WTC11 (cell line): ENCODE results near the gene SPOCK2. TPM values are rescaled to one million over a fixed set of nuclear protein-coding genes. Genes with fewer than 3 reads are reported as not detected.

Source experiments
- ATAC-seq: fragments of 200-7000 bp; cut with Tn5 transposase; 2 replicates; pipeline ENCODE4 v1.10.0; 2021; ENCODE audit warnings: mild to moderate bottlenecking, moderate library complexity
- CTCF ChIA-PET: fragments of 300-600 bp; sonication (Branson Sonifier 250); formaldehyde crosslinking; loops from one replicate; lab custom pipeline; 2021; ENCODE audit warnings: antibody characterized with exemption; lab: Charles Lee
- POLR2A ChIA-PET: fragments of 350-600 bp; sonication (Branson Sonifier 250); formaldehyde crosslinking; loops from one replicate; lab custom pipeline; 2021; ENCODE audit warnings: antibody characterized with exemption; lab: Charles Lee
- DNase-seq: peaks from one replicate; pipeline ENCODE4 v3.0.0; 2021; ENCODE audit warnings: low spot score
- H3K27ac Mint-ChIP-seq: 2 replicates; pipeline ENCODE4 v1.8.0; 2021; ENCODE audit warnings: mixed read lengths
- H3K27me3 Mint-ChIP-seq: 2 replicates; pipeline ENCODE4 v1.8.0; 2021; ENCODE audit warnings: low read depth, mild to moderate bottlenecking, moderate library complexity, mixed read lengths
- H3K36me3 Mint-ChIP-seq: 2 replicates; pipeline ENCODE4 v1.8.0; 2021; ENCODE audit warnings: mixed read lengths
- H3K4me1 Mint-ChIP-seq: 2 replicates; pipeline ENCODE4 v1.8.0; 2022; ENCODE audit warnings: mixed read lengths
- H3K4me3 Mint-ChIP-seq: 2 replicates; pipeline ENCODE4 v1.8.0; 2021; ENCODE audit warnings: mild to moderate bottlenecking, moderate library complexity, mixed read lengths
- H3K9me3 Mint-ChIP-seq: 2 replicates; pipeline ENCODE4 v1.8.0; 2021; ENCODE audit warnings: mixed read lengths
- ATF3 ChIP-seq: sonication (generic); formaldehyde crosslinking; conservative IDR thresholded peaks from 2 replicates; pipeline ENCODE4 v1.8.1; 2022; ENCODE audit warnings: mild to moderate bottlenecking, missing genetic modification reagents
- ELF4 ChIP-seq: sonication (generic); formaldehyde crosslinking; IDR thresholded peaks from 2 replicates; pipeline ENCODE4 v1.8.1; 2022; ENCODE audit warnings: low read depth, mild to moderate bottlenecking, moderate library complexity, missing genetic modification reagents
- EMX1 ChIP-seq: fragments of 250-450 bp; sonication (Bioruptor Pico); IDR thresholded peaks from 2 replicates; pipeline ENCODE4 v1.8.0; 2021; ENCODE audit warnings: mild to moderate bottlenecking
- FOXJ3 ChIP-seq: sonication (generic); formaldehyde crosslinking; IDR thresholded peaks from 2 replicates; pipeline ENCODE4 v1.9.0; 2021; ENCODE audit warnings: missing genetic modification reagents, mild to moderate bottlenecking, borderline replicate concordance
- IRF1 ChIP-seq: sonication (generic); formaldehyde crosslinking; IDR thresholded peaks from 2 replicates; pipeline ENCODE4 v1.8.0; 2023; ENCODE audit warnings: missing genetic modification reagents
- KAT7 ChIP-seq: sonication (generic); formaldehyde crosslinking; IDR thresholded peaks from 2 replicates; pipeline ENCODE4 v1.8.1; 2023; ENCODE audit warnings: missing genetic modification reagents, mild to moderate bottlenecking, borderline replicate concordance
- NFYB ChIP-seq: sonication (generic); formaldehyde crosslinking; conservative IDR thresholded peaks from 2 replicates; pipeline ENCODE4 v1.8.0; 2022; ENCODE audit warnings: low read depth, missing genetic modification reagents
- NR1H2 ChIP-seq: sonication (generic); formaldehyde crosslinking; IDR thresholded peaks from 2 replicates; pipeline ENCODE4 v1.9.0; 2021; ENCODE audit warnings: mild to moderate bottlenecking, moderate library complexity, missing genetic modification reagents
- NR2C2 ChIP-seq: sonication (generic); formaldehyde crosslinking; IDR thresholded peaks from 2 replicates; pipeline ENCODE4 v1.8.0; 2022; ENCODE audit warnings: mild to moderate bottlenecking, missing genetic modification reagents
- SMAD3 ChIP-seq: sonication (generic); formaldehyde crosslinking; IDR thresholded peaks from 2 replicates; pipeline ENCODE4 v1.8.0; 2022; ENCODE audit warnings: missing genetic modification reagents, mild to moderate bottlenecking, borderline replicate concordance
- SOX15 ChIP-seq: fragments of 250-450 bp; sonication (Bioruptor Pico); IDR thresholded peaks from 2 replicates; pipeline ENCODE4 v1.9.0; 2021; ENCODE audit warnings: mild to moderate bottlenecking
- TEAD4 ChIP-seq: sonication (generic); formaldehyde crosslinking; IDR thresholded peaks from 2 replicates; pipeline ENCODE4 v1.8.0; 2022; ENCODE audit warnings: mild to moderate bottlenecking, missing genetic modification reagents
- ZBTB21 ChIP-seq: sonication (generic); formaldehyde crosslinking; IDR thresholded peaks from 2 replicates; pipeline ENCODE4 v1.8.1; 2023; ENCODE audit warnings: mild to moderate bottlenecking, missing genetic modification reagents, borderline replicate concordance
- ZMAT4 ChIP-seq: fragments of 250-450 bp; sonication (Bioruptor Pico); IDR thresholded peaks from 2 replicates; pipeline ENCODE4 v1.9.0; 2021; ENCODE audit warnings: mild to moderate bottlenecking
- ZNF121 ChIP-seq: sonication (generic); formaldehyde crosslinking; IDR thresholded peaks from 2 replicates; pipeline ENCODE4 v1.8.0; 2023; ENCODE audit warnings: missing genetic modification reagents
- ZNF281 ChIP-seq: sonication (generic); formaldehyde crosslinking; IDR thresholded peaks from 2 replicates; pipeline ENCODE4 v1.8.0; 2023; ENCODE audit warnings: mild to moderate bottlenecking, missing genetic modification reagents
- ZNF423 ChIP-seq: fragments of 250-450 bp; sonication (Bioruptor Pico); IDR thresholded peaks from 2 replicates; pipeline ENCODE4 v2.1.2; 2022; ENCODE audit warnings: mild to moderate bottlenecking, moderate library complexity
- total RNA-seq: library from RNA; stranded (reverse); gene quantifications from 3 replicates; pipeline ENCODE4 v1.2.3, GENCODE V29; 2021
- TF ChIP-seq, protein P1 (sequence below): fragments of 250-450 bp; sonication (Bioruptor Pico); IDR thresholded peaks from 2 replicates; pipeline ENCODE4 v2.1.2; 2022; ENCODE audit warnings: mild to moderate bottlenecking, moderate library complexity
- TF ChIP-seq, protein P2 (sequence below): sonication (generic); formaldehyde crosslinking; IDR thresholded peaks from 2 replicates; pipeline ENCODE4 v1.8.1; 2023; ENCODE audit warnings: mild to moderate bottlenecking, missing genetic modification reagents, borderline replicate concordance
- TF ChIP-seq, protein P3 (sequence below): fragments of 200-600 bp; IDR thresholded peaks from 2 replicates; pipeline ENCODE4 v1.8.0; 2022; ENCODE audit warnings: antibody characterized with exemption

Gene SPOCK2
- total RNA-seq, 1 experiment from 2014 or later, result 4.7 TPM

DNA sequence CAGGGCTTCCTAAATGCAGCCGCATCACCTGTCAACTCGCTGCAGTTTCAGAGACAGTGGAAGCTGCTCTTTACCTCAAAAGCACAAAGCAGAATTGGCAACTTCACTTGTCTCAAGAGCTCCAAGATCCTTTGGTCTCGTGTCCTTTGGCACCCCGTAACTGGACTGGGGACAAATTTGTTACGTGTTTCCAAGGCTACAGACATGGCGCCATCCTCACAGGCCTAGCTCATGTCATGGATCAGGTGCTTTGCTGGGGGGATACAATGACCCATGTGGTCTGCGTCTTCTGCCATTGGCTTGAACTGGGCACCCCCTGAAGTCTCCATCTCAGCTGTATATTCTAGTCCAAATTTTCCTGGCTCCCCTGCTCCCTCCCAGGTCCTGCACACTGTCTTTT is 75.6 kb downstream of the SPOCK2 start:
- no peak overlapping the region for H3K4me3 Mint-ChIP-seq
- TF ChIP-seq KAT7 (CRISPR knock-in tag) (no peak), TEAD4 (CRISPR knock-in tag) (no peak), NR2C2 (CRISPR knock-in tag) (no peak), ZNF281 (CRISPR knock-in tag) (no peak), ZBTB21 (CRISPR knock-in tag) (no peak), ZNF423 (no peak), NFYB (CRISPR knock-in tag) (no peak), ATF3 (CRISPR knock-in tag) (no peak), ZMAT4 (CRISPR knock-in tag) (no peak), SMAD3 (CRISPR knock-in tag) (no peak), NR1H2 (CRISPR knock-in tag) (no peak), FOXJ3 (no peak)
- TF ChIP-seq, protein P1, sequence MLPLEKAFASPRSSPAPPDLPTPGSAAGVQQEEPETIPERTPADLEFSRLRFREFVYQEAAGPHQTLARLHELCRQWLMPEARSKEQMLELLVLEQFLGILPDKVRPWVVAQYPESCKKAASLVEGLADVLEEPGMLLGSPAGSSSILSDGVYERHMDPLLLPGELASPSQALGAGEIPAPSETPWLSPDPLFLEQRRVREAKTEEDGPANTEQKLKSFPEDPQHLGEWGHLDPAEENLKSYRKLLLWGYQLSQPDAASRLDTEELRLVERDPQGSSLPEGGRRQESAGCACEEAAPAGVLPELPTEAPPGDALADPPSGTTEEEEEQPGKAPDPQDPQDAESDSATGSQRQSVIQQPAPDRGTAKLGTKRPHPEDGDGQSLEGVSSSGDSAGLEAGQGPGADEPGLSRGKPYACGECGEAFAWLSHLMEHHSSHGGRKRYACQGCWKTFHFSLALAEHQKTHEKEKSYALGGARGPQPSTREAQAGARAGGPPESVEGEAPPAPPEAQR (CRISPR knock-in tag), result no peak
- TF ChIP-seq, protein P2, sequence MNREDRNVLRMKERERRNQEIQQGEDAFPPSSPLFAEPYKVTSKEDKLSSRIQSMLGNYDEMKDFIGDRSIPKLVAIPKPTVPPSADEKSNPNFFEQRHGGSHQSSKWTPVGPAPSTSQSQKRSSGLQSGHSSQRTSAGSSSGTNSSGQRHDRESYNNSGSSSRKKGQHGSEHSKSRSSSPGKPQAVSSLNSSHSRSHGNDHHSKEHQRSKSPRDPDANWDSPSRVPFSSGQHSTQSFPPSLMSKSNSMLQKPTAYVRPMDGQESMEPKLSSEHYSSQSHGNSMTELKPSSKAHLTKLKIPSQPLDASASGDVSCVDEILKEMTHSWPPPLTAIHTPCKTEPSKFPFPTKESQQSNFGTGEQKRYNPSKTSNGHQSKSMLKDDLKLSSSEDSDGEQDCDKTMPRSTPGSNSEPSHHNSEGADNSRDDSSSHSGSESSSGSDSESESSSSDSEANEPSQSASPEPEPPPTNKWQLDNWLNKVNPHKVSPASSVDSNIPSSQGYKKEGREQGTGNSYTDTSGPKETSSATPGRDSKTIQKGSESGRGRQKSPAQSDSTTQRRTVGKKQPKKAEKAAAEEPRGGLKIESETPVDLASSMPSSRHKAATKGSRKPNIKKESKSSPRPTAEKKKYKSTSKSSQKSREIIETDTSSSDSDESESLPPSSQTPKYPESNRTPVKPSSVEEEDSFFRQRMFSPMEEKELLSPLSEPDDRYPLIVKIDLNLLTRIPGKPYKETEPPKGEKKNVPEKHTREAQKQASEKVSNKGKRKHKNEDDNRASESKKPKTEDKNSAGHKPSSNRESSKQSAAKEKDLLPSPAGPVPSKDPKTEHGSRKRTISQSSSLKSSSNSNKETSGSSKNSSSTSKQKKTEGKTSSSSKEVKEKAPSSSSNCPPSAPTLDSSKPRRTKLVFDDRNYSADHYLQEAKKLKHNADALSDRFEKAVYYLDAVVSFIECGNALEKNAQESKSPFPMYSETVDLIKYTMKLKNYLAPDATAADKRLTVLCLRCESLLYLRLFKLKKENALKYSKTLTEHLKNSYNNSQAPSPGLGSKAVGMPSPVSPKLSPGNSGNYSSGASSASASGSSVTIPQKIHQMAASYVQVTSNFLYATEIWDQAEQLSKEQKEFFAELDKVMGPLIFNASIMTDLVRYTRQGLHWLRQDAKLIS (CRISPR knock-in tag), result no peak
- TF ChIP-seq, all 79 proteins: peak for 0
- ChIA-PET POLR2A (no interaction called here), CTCF (interaction anchor here (1.1 to 2.9 kb wide), 2 partner anchors 30 to 36 kb away, joined by 4 to 14 read pairs; no protein-coding TSS in a partner anchor)
- Mint-ChIP-seq H3K36me3 (no peaks in the 10 kb centered on the region), H3K27me3 (no peaks in the 10 kb centered on the region), H3K27ac (no peak overlapping the region), H3K4me1 (peaks cover 4% of the 10 kb centered on the region), H3K9me3 (no peaks in the 10 kb centered on the region)
- DNase-seq (no peak), ATAC-seq (no peak)

- H3K27ac Mint-ChIP-seq, result no peak overlapping the region
- no peaks in the 10 kb centered on the region for H3K36me3 Mint-ChIP-seq
- ChIA-PET POLR2A (no interaction called here), CTCF (interaction anchor here (2.9 kb wide), 1 partner anchor 36 kb away, joined by 14 read pairs; no protein-coding TSS in a partner anchor)
- no peak overlapping the region for H3K4me3 Mint-ChIP-seq
- DNase-seq, result no peak
- ATAC-seq, result no peak
- peaks cover 3% of the 10 kb centered on the region; the same call in 1 of the 2 replicates for H3K4me1 Mint-ChIP-seq
- H3K27me3 Mint-ChIP-seq, result no peaks in the 10 kb centered on the region
- no peaks in the 10 kb centered on the region for H3K9me3 Mint-ChIP-seq
- TF ChIP-seq, protein P2 (CRISPR knock-in tag), result no peak
- no peak for TF ChIP-seq EMX1 (CRISPR knock-in tag)
- TF ChIP-seq SOX15 (CRISPR knock-in tag), result no peak
- no peak for TF ChIP-seq ELF4
- TF ChIP-seq, protein P3, sequence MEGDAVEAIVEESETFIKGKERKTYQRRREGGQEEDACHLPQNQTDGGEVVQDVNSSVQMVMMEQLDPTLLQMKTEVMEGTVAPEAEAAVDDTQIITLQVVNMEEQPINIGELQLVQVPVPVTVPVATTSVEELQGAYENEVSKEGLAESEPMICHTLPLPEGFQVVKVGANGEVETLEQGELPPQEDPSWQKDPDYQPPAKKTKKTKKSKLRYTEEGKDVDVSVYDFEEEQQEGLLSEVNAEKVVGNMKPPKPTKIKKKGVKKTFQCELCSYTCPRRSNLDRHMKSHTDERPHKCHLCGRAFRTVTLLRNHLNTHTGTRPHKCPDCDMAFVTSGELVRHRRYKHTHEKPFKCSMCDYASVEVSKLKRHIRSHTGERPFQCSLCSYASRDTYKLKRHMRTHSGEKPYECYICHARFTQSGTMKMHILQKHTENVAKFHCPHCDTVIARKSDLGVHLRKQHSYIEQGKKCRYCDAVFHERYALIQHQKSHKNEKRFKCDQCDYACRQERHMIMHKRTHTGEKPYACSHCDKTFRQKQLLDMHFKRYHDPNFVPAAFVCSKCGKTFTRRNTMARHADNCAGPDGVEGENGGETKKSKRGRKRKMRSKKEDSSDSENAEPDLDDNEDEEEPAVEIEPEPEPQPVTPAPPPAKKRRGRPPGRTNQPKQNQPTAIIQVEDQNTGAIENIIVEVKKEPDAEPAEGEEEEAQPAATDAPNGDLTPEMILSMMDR, result no peak
- TF ChIP-seq FOXJ3, result no peak
- no peak for TF ChIP-seq ZNF121
- no peak for TF ChIP-seq IRF1 (CRISPR knock-in tag)
Observed at GRCh38 chr10:72011976-72012512, 76.3 kb downstream of the SPOCK2 start.
